HK-2 (cell line): ENCODE data around the gene ABCC8.

Experiments
- DNase-seq: peaks from one replicate; pipeline ENCODE4 v3.0.0-alpha.2; 2018; ENCODE audit not compliant: unreplicated experiment

Gene ABCC8

GRCh38 chr11:17405232-17406005 is 71.2 kb downstream of the ABCC8 start:
- peak; percentile 47 for DNase-seq

- peak; percentile 51 for DNase-seq
Observed at GRCh38 chr11:17403980-17404759, 72.5 kb downstream of the ABCC8 start.

GRCh38 chr11:17402486-17402885 is 74.2 kb downstream of the ABCC8 start:
- no peak for DNase-seq

GRCh38 chr11:17401841-17402240 is 74.8 kb downstream of the ABCC8 start:
- DNase-seq, result no peak

DNA sequence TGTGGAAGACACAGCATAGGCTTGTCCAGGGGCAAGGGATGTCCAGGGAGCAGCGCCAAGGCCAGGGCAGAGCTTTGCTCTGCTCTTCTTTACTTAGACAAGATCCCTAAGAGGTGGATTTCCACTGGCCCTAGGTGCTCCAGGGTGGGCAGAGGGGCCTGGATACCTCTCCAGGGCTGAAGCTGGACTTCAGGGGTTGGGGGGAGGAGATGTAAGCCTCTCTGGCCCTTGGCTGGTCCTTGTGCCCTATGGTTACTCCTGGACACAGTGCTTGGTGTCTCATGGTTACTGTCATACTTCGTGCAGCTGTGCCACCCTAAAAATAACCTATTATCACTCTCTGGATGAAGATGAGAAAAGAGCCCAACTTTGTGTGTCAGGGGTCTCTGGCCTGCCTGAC is 75.3 kb downstream of the ABCC8 start:
- no peak for DNase-seq

DNA sequence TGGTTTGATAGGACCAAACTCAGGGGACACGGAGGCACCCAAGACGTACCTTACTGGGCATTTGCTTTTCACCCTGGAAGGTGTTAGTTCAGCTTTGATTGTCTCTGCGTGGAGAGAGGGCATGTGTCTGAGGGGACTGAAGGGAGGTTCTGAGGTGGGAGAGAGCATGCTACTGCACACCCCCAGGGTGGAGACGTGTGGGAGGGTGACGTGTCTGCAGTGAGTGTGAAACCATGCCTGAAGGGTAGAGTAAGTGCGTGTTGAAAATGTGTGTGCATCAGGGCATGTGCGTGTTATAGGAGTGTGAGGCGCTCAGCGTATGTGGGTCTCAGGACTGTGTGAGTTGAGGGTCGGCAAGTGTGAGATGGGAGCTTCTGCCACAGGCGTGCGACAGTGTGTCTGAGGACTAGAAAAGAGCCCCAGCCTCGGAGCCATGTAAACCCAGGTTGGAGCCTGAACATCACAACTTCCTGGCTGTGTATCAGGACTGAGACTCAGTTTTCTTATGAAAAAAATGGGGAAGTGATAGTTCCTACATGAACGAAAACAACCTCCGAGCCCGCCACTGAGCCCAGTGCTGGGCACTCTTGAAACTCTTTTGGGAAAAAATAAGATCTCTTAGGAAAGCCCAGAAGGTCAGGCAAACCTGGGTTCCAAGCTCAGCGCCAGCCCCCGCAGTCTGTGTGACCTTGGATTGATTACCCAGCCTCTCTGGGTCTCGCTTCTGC is 76.4 kb downstream of the ABCC8 start:
- DNase-seq, result no peak

- DNase-seq, result no peak
Observed at GRCh38 chr11:17399236-17399635, 77.4 kb downstream of the ABCC8 start.

GRCh38 chr11:17397311-17398002 is 79.2 kb downstream of the ABCC8 start:
- no peak for DNase-seq

DNA sequence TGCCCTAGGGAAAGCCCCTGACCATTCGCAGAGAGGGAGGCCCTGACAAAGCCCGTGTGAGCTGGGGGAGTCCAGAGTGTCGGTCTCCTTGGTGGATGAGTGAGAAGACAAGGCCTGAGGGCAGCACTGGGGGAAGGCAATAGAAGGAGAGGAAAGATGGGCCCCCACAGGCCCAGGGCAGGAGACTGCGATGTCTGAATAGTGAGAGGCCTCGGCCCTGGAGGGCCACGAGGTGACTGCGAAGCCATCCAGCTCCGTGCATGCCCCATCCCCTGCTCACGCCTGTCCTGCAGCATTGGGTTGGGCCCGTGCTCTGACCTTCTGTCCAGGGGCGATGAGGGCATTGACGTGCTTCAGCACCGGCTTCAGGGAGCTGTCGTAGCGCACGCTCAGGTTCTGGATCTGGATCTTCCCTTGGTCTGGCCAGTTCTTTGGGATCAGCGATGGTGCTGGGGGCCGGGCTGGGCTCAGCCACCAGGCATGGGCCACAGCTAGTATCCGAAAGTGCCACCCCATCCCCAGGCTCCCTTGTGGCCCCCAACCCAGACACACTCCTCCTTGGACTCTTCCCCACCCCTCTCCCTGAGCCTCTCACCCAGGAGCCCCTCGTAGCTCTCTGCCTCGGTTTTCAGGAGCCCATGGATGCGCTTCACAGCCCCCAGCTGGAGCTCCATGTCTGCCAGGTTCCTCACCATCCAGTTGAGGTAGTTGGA is 79.9 kb downstream of the ABCC8 start:
- no peak for DNase-seq

- no peak for DNase-seq
Observed at GRCh38 chr11:17395978-17396377, 80.7 kb downstream of the ABCC8 start.

- DNase-seq, result no peak
Observed at GRCh38 chr11:17395554-17395961, 81.1 kb downstream of the ABCC8 start.

- no peak for DNase-seq
Observed at GRCh38 chr11:17394743-17395390, 81.8 kb downstream of the ABCC8 start.

- DNase-seq, result no peak
Observed at GRCh38 chr11:17393472-17393871, 83.2 kb downstream of the ABCC8 start.

DNA sequence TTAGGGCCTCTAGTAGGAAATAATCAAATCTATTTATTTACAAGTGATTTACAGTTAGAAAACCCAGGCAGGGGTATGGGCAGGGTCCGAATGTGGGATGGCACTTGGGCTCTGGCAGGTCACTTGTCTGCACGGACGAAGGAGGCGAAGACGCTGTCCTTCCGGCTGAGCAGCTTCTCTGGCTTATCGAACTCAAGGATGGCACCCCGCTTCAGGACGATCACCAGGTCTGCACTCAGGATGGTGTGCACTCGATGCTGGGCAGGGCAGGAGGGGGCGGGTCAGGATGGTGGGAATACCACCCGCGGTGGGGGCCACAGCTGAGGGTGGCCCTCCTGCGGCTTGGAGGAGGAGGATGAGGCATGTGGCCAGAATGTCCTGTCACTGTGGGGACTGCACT is 83.8 kb downstream of the ABCC8 start:
- no peak for DNase-seq

GRCh38 chr11:17391493-17392355 is 84.9 kb downstream of the ABCC8 start:
- no peak for DNase-seq

DNA sequence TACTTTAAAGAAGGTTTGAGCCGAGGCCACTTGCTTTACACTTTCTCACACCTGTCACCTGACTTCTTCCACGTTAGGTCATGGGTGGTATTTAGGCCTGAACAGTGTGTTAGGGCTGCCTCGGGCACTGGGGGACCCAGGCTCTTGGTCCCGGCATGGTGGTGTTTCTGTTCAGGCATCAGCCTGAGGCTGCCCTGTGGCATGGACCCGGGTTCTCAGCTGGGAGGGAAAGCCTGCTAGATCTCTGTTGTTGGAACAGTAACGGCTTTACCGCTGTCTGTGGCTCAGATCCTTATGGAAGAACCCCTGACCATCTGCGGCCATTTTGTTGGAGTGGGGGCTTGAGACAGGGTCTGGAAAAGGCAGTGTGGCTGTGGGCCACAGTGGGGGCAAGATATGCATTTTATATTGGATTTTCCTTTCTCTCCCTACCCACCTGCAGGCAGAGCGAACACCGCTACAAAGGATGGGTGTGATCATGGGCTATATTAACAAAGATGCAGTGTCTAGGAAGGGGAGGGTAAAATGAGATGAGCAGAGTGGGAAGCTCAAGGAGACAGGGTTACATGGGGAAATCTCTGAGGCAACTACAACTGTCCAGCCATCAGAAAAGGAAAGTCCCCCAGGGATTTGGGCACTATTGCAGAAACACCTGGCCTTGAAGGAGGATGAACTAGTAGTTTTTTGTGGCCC is 86.5 kb downstream of the ABCC8 start:
- no peak for DNase-seq

GRCh38 chr11:17389211-17389956 is 87.3 kb downstream of the ABCC8 start:
- DNase-seq, result peak; percentile 46

- DNase-seq, result no peak
Observed at GRCh38 chr11:17388609-17389210, 87.9 kb downstream of the ABCC8 start, which contains the start of gene KCNJ11. KCNJ11 (minus strand) TSS chr11:17388659; CDS start chr11:17388091, 568 bp downstream.
